B cell (primary cell): ENCODE measurements around the gene ARID4B.

ENCODE experiments used
- CTCF ChIP-seq: fragments of 200-600 bp; IDR thresholded peaks from one replicate; pipeline ENCODE4 v1.8.0; 2022; ENCODE audit warnings: antibody characterized with exemption, mild to moderate bottlenecking
- EZH2 ChIP-seq: IDR thresholded peaks from 2 replicates; pipeline ENCODE4 v1.6.1; 2012; ENCODE audit warnings: borderline replicate concordance, low read depth, mild to moderate bottlenecking, moderate library complexity, low read length; ENCODE audit not compliant: insufficient read depth, poor library complexity, severe bottlenecking

DNA sequence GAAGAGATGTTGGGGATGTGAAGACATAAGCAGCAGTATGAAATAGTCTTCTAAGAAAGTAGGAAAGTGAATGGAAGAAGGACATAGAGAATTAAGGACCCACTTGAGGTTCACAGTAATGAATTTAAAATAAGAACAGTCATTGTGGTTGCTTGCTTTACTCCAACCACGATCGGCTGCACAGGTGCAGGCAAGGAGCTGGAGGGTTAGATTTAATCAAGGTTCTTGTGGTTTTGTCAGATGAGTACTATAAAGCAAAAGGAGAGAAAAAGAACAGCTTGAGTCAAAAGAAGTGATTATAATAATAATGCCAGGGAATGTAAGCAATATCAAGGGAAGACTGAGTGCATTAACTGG, 120.8 kb downstream of the ARID4B start:
- TF ChIP-seq CTCF = no peak
- no peak for TF ChIP-seq EZH2
